ENCODE results near the gene CAPN1. TPM values are rescaled to one million over a fixed set of nuclear protein-coding genes. Genes with fewer than 3 reads are reported as not detected.

The CAPN1 gene
- total and polyA plus RNA-seq, 9 of the 15 experiments (the other 6 are each of a cell fraction or from before 2014, with no cell fraction given) = 3.5 to 199 (median 61.6) TPM

DNA sequence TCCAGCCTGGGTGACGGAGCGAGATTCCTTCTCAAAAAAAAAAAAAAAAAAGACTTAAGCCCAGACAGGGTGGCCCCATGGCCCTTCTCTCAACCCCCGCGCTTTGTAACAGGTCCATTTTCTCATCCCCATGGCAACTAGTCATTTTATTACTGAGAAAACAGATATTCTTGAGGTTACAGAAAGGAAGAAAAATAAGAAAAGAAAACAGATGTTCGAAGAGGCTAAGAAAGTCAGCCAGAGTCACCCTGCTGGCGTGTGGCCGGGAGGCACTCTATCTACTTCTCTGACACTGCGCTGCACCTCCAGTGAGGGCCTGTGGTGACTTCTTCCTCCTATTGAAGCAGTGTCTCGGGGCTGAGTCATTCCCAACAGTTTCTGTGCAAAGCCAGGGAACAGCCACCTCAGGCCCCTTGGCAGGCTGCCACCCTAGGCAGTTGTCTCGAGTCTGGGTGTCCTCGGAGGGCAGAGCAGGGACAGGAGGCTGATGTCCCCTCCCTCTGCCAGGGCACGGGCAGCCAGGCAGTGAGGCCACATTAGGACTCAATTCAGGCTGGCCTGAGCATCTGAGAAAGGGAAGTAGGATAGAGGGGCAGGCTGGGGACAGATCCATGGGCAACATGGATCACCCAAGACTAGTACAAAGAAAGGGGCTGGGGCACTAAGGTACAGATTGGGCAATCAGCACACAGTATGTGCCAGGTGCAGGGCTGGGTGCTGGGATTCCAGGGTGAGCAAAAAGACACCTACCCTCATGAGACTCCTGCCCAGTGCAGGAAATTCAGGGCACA, 31.0 kb upstream of the CAPN1 start (continued):
- TF ChIP-seq, protein P1, sequence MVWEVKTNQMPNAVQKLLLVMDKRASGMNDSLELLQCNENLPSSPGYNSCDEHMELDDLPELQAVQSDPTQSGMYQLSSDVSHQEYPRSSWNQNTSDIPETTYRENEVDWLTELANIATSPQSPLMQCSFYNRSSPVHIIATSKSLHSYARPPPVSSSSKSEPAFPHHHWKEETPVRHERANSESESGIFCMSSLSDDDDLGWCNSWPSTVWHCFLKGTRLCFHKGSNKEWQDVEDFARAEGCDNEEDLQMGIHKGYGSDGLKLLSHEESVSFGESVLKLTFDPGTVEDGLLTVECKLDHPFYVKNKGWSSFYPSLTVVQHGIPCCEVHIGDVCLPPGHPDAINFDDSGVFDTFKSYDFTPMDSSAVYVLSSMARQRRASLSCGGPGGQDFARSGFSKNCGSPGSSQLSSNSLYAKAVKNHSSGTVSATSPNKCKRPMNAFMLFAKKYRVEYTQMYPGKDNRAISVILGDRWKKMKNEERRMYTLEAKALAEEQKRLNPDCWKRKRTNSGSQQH (CRISPR knock-in tag; IDR thresholded peaks at IDR 0.05) = no peak
- TF ChIP-seq, protein P2, sequence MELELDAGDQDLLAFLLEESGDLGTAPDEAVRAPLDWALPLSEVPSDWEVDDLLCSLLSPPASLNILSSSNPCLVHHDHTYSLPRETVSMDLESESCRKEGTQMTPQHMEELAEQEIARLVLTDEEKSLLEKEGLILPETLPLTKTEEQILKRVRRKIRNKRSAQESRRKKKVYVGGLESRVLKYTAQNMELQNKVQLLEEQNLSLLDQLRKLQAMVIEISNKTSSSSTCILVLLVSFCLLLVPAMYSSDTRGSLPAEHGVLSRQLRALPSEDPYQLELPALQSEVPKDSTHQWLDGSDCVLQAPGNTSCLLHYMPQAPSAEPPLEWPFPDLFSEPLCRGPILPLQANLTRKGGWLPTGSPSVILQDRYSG (tag; conservative IDR thresholded peaks at IDR 0.05; ENCODE audit: low read depth) = no peak; the same call in 1 of the 2 replicates
- no peak for TF ChIP-seq RFX5 (IDR thresholded peaks at IDR 0.05; ENCODE audit: low read depth, low read length)
- TF ChIP-seq ZNF445 (CRISPR knock-in tag; IDR thresholded peaks at IDR 0.05; ENCODE audit: low read depth) = no peak
- no peak for TF ChIP-seq DNMT1 (IDR thresholded peaks at IDR 0.05)
- no peak for TF ChIP-seq SRSF1 (IDR thresholded peaks at IDR 0.05; ENCODE audit: low read depth, low read length)
- TF ChIP-seq SMARCA5 (IDR thresholded peaks at IDR 0.05) = no peak
- no peak for TF ChIP-seq ZNF507 (tag; conservative IDR thresholded peaks at IDR 0.05)
- no peak for TF ChIP-seq SIN3B (IDR thresholded peaks at IDR 0.05; ENCODE audit: low read depth)
- TF ChIP-seq, protein P3, sequence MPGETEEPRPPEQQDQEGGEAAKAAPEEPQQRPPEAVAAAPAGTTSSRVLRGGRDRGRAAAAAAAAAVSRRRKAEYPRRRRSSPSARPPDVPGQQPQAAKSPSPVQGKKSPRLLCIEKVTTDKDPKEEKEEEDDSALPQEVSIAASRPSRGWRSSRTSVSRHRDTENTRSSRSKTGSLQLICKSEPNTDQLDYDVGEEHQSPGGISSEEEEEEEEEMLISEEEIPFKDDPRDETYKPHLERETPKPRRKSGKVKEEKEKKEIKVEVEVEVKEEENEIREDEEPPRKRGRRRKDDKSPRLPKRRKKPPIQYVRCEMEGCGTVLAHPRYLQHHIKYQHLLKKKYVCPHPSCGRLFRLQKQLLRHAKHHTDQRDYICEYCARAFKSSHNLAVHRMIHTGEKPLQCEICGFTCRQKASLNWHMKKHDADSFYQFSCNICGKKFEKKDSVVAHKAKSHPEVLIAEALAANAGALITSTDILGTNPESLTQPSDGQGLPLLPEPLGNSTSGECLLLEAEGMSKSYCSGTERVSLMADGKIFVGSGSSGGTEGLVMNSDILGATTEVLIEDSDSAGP (CRISPR knock-in tag; IDR thresholded peaks at IDR 0.05) = no peak
- TF ChIP-seq, protein P4, sequence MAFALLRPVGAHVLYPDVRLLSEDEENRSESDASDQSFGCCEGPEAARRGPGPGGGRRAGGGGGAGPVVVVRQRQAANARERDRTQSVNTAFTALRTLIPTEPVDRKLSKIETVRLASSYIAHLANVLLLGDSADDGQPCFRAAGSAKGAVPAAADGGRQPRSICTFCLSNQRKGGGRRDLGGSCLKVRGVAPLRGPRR (CRISPR knock-in tag; IDR thresholded peaks at IDR 0.05) = no peak
- TF ChIP-seq HIVEP1 (CRISPR knock-in tag; IDR thresholded peaks at IDR 0.05) = no peak
- no peak for TF ChIP-seq RFX7 (CRISPR knock-in tag; IDR thresholded peaks at IDR 0.05)
- TF ChIP-seq, protein P5, sequence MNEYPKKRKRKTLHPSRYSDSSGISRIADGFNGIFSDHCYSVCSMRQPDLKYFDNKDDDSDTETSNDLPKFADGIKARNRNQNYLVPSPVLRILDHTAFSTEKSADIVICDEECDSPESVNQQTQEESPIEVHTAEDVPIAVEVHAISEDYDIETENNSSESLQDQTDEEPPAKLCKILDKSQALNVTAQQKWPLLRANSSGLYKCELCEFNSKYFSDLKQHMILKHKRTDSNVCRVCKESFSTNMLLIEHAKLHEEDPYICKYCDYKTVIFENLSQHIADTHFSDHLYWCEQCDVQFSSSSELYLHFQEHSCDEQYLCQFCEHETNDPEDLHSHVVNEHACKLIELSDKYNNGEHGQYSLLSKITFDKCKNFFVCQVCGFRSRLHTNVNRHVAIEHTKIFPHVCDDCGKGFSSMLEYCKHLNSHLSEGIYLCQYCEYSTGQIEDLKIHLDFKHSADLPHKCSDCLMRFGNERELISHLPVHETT (CRISPR knock-in tag; conservative IDR thresholded peaks at IDR 0.05 in 1 of 2, IDR thresholded peaks at IDR 0.05 in 1 of 2) = peak in 1 of 2 experiments; percentile 71; a peak in 2 of 4 replicates
- TF ChIP-seq, protein P6, sequence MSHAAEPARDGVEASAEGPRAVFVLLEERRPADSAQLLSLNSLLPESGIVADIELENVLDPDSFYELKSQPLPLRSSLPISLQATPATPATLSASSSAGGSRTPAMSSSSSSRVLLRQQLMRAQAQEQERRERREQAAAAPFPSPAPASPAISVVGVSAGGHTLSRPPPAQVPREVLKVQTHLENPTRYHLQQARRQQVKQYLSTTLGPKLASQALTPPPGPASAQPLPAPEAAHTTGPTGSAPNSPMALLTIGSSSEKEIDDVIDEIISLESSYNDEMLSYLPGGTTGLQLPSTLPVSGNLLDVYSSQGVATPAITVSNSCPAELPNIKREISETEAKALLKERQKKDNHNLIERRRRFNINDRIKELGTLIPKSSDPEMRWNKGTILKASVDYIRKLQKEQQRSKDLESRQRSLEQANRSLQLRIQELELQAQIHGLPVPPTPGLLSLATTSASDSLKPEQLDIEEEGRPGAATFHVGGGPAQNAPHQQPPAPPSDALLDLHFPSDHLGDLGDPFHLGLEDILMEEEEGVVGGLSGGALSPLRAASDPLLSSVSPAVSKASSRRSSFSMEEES (CRISPR knock-in tag; IDR thresholded peaks at IDR 0.05) = no peak
- no peak for TF ChIP-seq FOXJ2 (tag; IDR thresholded peaks at IDR 0.05)
- TF ChIP-seq TAF1 (IDR thresholded peaks at IDR 0.05; ENCODE audit: control insufficient read depth, extremely low read depth, insufficient read depth, low read length, severe bottlenecking) = peak; percentile 66
- peak; percentile 58; the same call in 1 of the 2 replicates for TF ChIP-seq ATF7 (IDR thresholded peaks at IDR 0.05)

Data from K562 (cell line).